ENCODE data around the gene GID4. TPM values are rescaled to one million over a fixed set of nuclear protein-coding genes. Genes with fewer than 3 reads are reported as not detected.

GID4 gene
- total and polyA plus RNA-seq, 2 of the 13 experiments (the other 11 are each of a cell fraction or from before 2014, with no cell fraction given), result 4.3 to 6.1 TPM

DNA sequence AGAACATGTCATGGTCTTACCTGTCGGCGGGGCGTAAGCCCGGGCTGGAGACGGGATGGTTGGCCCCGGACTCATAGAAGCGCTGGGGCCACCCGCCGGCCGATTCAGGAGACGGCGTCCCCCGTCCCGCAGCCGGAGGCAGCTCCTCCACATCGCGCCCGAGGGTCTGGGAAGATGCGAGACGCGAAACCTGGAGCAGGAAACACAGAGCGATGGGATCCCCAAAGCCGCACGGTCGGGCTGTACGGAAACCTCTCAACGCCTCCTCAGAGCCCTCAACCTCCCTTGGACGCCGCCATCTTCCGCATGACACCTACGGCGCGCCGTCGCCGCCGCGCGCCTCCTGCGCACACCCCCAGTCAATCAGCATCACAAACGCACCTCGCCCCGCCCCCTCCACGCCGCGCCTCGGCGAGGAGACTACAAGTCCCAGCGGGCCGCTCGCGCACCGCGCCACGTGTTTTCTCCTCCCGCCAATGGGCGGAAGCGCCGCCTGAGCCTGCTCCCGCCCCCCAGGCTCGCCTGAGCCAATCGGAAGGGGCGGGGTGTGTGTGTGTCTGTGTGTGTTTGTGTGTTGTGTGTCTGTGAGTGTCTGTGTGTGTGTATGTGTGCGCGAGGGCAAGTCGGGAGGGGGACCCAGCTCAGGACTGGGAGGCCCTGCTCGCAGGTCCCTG, at the start of gene GID4, which contains the start of gene ATPAF2 (continued):
- TF ChIP-seq, protein P1, sequence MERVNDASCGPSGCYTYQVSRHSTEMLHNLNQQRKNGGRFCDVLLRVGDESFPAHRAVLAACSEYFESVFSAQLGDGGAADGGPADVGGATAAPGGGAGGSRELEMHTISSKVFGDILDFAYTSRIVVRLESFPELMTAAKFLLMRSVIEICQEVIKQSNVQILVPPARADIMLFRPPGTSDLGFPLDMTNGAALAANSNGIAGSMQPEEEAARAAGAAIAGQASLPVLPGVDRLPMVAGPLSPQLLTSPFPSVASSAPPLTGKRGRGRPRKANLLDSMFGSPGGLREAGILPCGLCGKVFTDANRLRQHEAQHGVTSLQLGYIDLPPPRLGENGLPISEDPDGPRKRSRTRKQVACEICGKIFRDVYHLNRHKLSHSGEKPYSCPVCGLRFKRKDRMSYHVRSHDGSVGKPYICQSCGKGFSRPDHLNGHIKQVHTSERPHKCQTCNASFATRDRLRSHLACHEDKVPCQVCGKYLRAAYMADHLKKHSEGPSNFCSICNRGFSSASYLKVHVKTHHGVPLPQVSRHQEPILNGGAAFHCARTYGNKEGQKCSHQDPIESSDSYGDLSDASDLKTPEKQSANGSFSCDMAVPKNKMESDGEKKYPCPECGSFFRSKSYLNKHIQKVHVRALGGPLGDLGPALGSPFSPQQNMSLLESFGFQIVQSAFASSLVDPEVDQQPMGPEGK (CRISPR knock-in tag; IDR thresholded peaks at IDR 0.05), result peak; percentile 68
- no peak for TF ChIP-seq ZSCAN21 (CRISPR knock-in tag; IDR thresholded peaks at IDR 0.05; ENCODE audit: borderline replicate concordance)
- TF ChIP-seq ZNF124 (CRISPR knock-in tag; IDR thresholded peaks at IDR 0.05), result 0 out of 2 replicates have a peak, but pooled peaks have one; percentile 55
- peak; percentile 29; the same call in 1 of the 2 replicates for TF ChIP-seq ZBTB20 (CRISPR knock-in tag; IDR thresholded peaks at IDR 0.05; ENCODE audit: borderline replicate concordance, low read depth)
- TF ChIP-seq ZNF260 (CRISPR knock-in tag; IDR thresholded peaks at IDR 0.05; ENCODE audit: borderline replicate concordance, low read depth), result no peak
- no peak for TF ChIP-seq ADNP (CRISPR knock-in tag; IDR thresholded peaks at IDR 0.05)
- TF ChIP-seq MXI1 (IDR thresholded peaks at IDR 0.05; ENCODE audit: borderline replicate concordance, low read depth, low read length), result peak; percentile 95; the same call in 1 of the 3 replicates
- TF ChIP-seq, protein P2, sequence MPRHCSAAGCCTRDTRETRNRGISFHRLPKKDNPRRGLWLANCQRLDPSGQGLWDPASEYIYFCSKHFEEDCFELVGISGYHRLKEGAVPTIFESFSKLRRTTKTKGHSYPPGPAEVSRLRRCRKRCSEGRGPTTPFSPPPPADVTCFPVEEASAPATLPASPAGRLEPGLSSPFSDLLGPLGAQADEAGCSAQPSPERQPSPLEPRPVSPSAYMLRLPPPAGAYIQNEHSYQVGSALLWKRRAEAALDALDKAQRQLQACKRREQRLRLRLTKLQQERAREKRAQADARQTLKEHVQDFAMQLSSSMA (CRISPR knock-in tag; IDR thresholded peaks at IDR 0.05), result no peak
- no peak for TF ChIP-seq ZKSCAN1 (IDR thresholded peaks at IDR 0.05; ENCODE audit: low read length)
- TF ChIP-seq, protein P3, sequence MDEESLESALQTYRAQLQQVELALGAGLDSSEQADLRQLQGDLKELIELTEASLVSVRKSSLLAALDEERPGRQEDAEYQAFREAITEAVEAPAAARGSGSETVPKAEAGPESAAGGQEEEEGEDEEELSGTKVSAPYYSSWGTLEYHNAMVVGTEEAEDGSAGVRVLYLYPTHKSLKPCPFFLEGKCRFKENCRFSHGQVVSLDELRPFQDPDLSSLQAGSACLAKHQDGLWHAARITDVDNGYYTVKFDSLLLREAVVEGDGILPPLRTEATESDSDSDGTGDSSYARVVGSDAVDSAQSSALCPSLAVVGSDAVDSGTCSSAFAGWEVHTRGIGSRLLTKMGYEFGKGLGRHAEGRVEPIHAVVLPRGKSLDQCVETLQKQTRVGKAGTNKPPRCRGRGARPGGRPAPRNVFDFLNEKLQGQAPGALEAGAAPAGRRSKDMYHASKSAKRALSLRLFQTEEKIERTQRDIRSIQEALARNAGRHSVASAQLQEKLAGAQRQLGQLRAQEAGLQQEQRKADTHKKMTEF (CRISPR knock-in tag; IDR thresholded peaks at IDR 0.05), result peak; percentile 92
- TF ChIP-seq, protein P4, sequence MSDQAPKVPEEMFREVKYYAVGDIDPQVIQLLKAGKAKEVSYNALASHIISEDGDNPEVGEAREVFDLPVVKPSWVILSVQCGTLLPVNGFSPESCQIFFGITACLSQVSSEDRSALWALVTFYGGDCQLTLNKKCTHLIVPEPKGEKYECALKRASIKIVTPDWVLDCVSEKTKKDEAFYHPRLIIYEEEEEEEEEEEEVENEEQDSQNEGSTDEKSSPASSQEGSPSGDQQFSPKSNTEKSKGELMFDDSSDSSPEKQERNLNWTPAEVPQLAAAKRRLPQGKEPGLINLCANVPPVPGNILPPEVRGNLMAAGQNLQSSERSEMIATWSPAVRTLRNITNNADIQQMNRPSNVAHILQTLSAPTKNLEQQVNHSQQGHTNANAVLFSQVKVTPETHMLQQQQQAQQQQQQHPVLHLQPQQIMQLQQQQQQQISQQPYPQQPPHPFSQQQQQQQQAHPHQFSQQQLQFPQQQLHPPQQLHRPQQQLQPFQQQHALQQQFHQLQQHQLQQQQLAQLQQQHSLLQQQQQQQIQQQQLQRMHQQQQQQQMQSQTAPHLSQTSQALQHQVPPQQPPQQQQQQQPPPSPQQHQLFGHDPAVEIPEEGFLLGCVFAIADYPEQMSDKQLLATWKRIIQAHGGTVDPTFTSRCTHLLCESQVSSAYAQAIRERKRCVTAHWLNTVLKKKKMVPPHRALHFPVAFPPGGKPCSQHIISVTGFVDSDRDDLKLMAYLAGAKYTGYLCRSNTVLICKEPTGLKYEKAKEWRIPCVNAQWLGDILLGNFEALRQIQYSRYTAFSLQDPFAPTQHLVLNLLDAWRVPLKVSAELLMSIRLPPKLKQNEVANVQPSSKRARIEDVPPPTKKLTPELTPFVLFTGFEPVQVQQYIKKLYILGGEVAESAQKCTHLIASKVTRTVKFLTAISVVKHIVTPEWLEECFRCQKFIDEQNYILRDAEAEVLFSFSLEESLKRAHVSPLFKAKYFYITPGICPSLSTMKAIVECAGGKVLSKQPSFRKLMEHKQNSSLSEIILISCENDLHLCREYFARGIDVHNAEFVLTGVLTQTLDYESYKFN (CRISPR knock-in tag; conservative IDR thresholded peaks at IDR 0.05), result no peak
- no peak for TF ChIP-seq CCAR2 (optimal IDR thresholded peaks at IDR 0.05; ENCODE audit: low read depth, low read length)
- peak; percentile 94 for TF ChIP-seq GABPB1 (CRISPR knock-in tag; IDR thresholded peaks at IDR 0.05)
- 0 out of 2 replicates have a peak, but pooled peaks have one; percentile 67 for TF ChIP-seq XBP1 (CRISPR knock-in tag; IDR thresholded peaks at IDR 0.05)
- peak; percentile 79 for TF ChIP-seq PHF20 (CRISPR knock-in tag; IDR thresholded peaks at IDR 0.05)
- TF ChIP-seq, protein P5, sequence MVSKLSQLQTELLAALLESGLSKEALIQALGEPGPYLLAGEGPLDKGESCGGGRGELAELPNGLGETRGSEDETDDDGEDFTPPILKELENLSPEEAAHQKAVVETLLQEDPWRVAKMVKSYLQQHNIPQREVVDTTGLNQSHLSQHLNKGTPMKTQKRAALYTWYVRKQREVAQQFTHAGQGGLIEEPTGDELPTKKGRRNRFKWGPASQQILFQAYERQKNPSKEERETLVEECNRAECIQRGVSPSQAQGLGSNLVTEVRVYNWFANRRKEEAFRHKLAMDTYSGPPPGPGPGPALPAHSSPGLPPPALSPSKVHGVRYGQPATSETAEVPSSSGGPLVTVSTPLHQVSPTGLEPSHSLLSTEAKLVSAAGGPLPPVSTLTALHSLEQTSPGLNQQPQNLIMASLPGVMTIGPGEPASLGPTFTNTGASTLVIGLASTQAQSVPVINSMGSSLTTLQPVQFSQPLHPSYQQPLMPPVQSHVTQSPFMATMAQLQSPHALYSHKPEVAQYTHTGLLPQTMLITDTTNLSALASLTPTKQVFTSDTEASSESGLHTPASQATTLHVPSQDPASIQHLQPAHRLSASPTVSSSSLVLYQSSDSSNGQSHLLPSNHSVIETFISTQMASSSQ (IDR thresholded peaks at IDR 0.05; ENCODE audit: low read depth), result no peak
- TF ChIP-seq, protein P5 (CRISPR knock-in tag; IDR thresholded peaks at IDR 0.05; ENCODE audit: borderline replicate concordance), result peak; percentile 66; the same call in 1 of the 2 replicates

All from HepG2 (cell line).